Measurements from ENCODE around the gene ACTL7A. TPM values are rescaled to one million over a fixed set of nuclear protein-coding genes. Genes with fewer than 3 reads are reported as not detected.

ACTL7A gene
- total and polyA plus RNA-seq, 2 of the 13 experiments (the other 11 are each of a cell fraction or from before 2014, with no cell fraction given): not detected

DNA sequence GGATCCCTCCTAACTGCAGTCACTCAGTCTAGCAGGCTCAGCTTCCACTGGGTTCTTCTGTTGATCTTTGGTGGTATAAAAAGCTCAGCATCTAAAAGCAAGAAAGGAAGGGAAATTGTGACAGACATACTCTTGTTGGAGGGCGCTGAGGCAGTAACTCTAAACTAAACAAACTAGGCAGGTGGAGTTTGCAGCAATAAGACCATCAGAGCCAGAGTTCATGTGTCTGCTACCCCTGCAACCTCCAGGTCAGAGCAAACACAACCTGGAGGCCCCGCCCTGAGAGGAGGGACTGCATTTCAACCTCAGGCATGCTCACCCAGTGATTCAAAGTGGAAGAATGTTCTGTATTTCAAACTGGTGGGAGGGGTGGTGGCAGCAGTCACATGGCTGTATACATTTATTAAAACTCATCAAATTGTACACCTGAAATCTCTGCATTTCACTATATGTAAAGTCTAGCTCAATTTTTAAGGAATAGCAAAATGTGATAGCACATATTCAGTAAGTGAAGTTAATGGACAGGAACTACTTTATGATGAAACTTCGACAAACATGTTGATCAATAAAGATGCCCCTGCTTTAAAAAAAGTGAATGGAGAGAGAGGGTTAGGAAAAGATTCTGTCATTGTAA lies 7.1 kb downstream of the ACTL7A start (continued):
- TF ChIP-seq GLI4 (CRISPR knock-in tag; IDR thresholded peaks at IDR 0.05; ENCODE audit: borderline replicate concordance) (no peak), ZFP36L1 (CRISPR knock-in tag; IDR thresholded peaks at IDR 0.05) (0 out of 2 replicates have a peak, but pooled peaks have one; percentile 57), SNAPC2 (CRISPR knock-in tag; IDR thresholded peaks at IDR 0.05) (peak; percentile 50; the same call in 1 of the 2 replicates), ISX (CRISPR knock-in tag; conservative IDR thresholded peaks at IDR 0.05) (no peak), ZNF781 (CRISPR knock-in tag; IDR thresholded peaks at IDR 0.05; ENCODE audit: borderline replicate concordance, not compliant biosample characterization) (no peak), SIN3B (IDR thresholded peaks at IDR 0.05; ENCODE audit: low read length) (no peak), ZNF296 (CRISPR knock-in tag; conservative IDR thresholded peaks at IDR 0.05) (no peak), ZNF34 (CRISPR knock-in tag; IDR thresholded peaks at IDR 0.05; ENCODE audit: borderline replicate concordance) (no peak), HOXD1 (CRISPR knock-in tag; IDR thresholded peaks at IDR 0.05) (peak; percentile 48; the same call in 1 of the 2 replicates), ZNF264 (CRISPR knock-in tag; IDR thresholded peaks at IDR 0.05) (peak; percentile 83; the same call in 1 of the 2 replicates), KAT7 (CRISPR knock-in tag; IDR thresholded peaks at IDR 0.05; ENCODE audit: borderline replicate concordance) (no peak)
- TF ChIP-seq, protein P1, sequence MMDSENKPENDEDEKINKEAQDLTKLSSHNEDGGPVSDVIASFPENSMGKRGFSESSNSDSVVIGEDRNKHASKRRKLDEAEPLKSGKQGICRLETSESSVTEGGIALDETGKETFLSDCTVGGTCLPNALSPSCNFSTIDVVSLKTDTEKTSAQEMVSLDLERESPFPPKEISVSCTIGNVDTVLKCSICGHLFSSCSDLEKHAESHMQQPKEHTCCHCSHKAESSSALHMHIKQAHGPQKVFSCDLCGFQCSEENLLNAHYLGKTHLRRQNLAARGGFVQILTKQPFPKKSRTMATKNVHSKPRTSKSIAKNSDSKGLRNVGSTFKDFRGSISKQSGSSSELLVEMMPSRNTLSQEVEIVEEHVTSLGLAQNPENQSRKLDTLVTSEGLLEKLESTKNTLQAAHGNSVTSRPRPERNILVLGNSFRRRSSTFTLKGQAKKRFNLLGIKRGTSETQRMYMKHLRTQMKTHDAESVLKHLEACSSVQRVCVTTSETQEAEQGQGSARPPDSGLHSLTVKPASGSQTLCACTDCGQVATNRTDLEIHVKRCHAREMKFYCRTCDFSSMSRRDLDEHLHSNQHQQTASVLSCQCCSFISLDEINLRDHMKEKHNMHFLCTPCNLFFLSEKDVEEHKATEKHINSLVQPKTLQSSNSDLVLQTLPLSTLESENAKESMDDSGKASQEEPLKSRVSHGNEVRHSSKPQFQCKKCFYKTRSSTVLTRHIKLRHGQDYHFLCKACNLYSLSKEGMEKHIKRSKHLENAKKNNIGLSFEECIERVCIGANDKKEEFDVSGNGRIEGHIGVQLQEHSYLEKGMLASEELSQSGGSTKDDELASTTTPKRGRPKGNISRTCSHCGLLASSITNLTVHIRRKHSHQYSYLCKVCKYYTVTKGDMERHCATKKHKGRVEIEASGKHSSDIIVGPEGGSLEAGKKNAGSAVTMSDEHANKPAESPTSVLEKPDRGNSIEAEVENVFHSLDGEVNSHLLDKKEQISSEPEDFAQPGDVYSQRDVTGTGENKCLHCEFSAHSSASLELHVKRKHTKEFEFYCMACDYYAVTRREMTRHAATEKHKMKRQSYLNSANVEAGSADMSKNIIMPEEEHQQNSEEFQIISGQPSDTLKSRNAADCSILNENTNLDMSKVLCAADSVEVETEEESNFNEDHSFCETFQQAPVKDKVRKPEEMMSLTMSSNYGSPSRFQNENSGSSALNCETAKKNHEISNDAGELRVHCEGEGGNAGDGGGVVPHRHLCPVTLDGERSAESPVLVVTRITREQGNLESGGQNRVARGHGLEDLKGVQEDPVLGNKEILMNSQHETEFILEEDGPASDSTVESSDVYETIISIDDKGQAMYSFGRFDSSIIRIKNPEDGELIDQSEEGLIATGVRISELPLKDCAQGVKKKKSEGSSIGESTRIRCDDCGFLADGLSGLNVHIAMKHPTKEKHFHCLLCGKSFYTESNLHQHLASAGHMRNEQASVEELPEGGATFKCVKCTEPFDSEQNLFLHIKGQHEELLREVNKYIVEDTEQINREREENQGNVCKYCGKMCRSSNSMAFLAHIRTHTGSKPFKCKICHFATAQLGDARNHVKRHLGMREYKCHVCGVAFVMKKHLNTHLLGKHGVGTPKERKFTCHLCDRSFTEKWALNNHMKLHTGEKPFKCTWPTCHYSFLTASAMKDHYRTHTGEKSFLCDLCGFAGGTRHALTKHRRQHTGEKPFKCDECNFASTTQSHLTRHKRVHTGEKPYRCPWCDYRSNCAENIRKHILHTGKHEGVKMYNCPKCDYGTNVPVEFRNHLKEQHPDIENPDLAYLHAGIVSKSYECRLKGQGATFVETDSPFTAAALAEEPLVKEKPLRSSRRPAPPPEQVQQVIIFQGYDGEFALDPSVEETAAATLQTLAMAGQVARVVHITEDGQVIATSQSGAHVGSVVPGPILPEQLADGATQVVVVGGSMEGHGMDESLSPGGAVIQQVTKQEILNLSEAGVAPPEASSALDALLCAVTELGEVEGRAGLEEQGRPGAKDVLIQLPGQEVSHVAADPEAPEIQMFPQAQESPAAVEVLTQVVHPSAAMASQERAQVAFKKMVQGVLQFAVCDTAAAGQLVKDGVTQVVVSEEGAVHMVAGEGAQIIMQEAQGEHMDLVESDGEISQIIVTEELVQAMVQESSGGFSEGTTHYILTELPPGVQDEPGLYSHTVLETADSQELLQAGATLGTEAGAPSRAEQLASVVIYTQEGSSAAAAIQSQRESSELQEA (CRISPR knock-in tag; IDR thresholded peaks at IDR 0.05; ENCODE audit: not compliant biosample characterization): no peak
- TF ChIP-seq, protein P2, sequence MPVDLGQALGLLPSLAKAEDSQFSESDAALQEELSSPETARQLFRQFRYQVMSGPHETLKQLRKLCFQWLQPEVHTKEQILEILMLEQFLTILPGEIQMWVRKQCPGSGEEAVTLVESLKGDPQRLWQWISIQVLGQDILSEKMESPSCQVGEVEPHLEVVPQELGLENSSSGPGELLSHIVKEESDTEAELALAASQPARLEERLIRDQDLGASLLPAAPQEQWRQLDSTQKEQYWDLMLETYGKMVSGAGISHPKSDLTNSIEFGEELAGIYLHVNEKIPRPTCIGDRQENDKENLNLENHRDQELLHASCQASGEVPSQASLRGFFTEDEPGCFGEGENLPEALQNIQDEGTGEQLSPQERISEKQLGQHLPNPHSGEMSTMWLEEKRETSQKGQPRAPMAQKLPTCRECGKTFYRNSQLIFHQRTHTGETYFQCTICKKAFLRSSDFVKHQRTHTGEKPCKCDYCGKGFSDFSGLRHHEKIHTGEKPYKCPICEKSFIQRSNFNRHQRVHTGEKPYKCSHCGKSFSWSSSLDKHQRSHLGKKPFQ (CRISPR knock-in tag; IDR thresholded peaks at IDR 0.05; ENCODE audit: insufficient replicate concordance): no peak
- TF ChIP-seq, protein P3, sequence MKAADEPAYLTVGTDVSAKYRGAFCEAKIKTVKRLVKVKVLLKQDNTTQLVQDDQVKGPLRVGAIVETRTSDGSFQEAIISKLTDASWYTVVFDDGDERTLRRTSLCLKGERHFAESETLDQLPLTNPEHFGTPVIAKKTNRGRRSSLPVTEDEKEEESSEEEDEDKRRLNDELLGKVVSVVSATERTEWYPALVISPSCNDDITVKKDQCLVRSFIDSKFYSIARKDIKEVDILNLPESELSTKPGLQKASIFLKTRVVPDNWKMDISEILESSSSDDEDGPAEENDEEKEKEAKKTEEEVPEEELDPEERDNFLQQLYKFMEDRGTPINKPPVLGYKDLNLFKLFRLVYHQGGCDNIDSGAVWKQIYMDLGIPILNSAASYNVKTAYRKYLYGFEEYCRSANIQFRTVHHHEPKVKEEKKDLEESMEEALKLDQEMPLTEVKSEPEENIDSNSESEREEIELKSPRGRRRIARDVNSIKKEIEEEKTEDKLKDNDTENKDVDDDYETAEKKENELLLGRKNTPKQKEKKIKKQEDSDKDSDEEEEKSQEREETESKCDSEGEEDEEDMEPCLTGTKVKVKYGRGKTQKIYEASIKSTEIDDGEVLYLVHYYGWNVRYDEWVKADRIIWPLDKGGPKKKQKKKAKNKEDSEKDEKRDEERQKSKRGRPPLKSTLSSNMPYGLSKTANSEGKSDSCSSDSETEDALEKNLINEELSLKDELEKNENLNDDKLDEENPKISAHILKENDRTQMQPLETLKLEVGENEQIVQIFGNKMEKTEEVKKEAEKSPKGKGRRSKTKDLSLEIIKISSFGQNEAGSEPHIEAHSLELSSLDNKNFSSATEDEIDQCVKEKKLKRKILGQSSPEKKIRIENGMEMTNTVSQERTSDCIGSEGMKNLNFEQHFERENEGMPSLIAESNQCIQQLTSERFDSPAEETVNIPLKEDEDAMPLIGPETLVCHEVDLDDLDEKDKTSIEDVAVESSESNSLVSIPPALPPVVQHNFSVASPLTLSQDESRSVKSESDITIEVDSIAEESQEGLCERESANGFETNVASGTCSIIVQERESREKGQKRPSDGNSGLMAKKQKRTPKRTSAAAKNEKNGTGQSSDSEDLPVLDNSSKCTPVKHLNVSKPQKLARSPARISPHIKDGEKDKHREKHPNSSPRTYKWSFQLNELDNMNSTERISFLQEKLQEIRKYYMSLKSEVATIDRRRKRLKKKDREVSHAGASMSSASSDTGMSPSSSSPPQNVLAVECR (CRISPR knock-in tag; IDR thresholded peaks at IDR 0.05; ENCODE audit: borderline replicate concordance): peak; percentile 66; the same call in 1 of the 2 replicates

All from HepG2 (cell line).